Lung (tissue), 12 donors: ENCODE data around the gene ZKSCAN4. TPM values are rescaled to one million over a fixed set of nuclear protein-coding genes. Genes with fewer than 3 reads are reported as not detected.

ENCODE experiments used
- ATAC-seq: fragments of 200-7000 bp; cut with Tn5 transposase; one replicate; pipeline ENCODE4 v1.9.1; 2020; ENCODE audit warnings: moderate number of reproducible peaks; ENCODE audit not compliant: insufficient read depth, low FRiP score
- DNase-seq, 3 donors: peaks; one replicate each; pipeline ENCODE4 v3.0.0-alpha.2; 2013 to 2017
- H3K27ac ChIP-seq, 2 donors: one replicate each; pipeline ENCODE4 v1.5.1; 2013; ENCODE audit warnings: mild to moderate bottlenecking in 2 of 2, moderate library complexity in 2 of 2, control low read depth in 1 of 2, inconsistent platforms in 1 of 2, low read depth in 1 of 2, low read length in 1 of 2
- H3K27me3 ChIP-seq, 3 donors: one replicate each; pipeline ENCODE4 v1.5.1; 2013; ENCODE audit warnings: low read length in 2 of 3; ENCODE audit not compliant: control insufficient read depth in 3 of 3, insufficient read depth in 3 of 3
- H3K36me3 ChIP-seq, 4 donors: one replicate each; pipeline ENCODE4 v1.5.1; 2013; ENCODE audit warnings: low read length in 4 of 4, mild to moderate bottlenecking in 1 of 4, moderate library complexity in 1 of 4; ENCODE audit not compliant: control insufficient read depth in 4 of 4, insufficient read depth in 4 of 4
- H3K4me1 ChIP-seq, 5 donors: one replicate each; pipeline ENCODE4 v1.5.1; 2013; ENCODE audit warnings: low read length in 5 of 5, mild to moderate bottlenecking in 2 of 5, moderate library complexity in 1 of 5; ENCODE audit not compliant: control insufficient read depth in 5 of 5, insufficient read depth in 5 of 5
- H3K4me3 ChIP-seq: one replicate; pipeline ENCODE4 v1.5.1; 2013; ENCODE audit warnings: mild to moderate bottlenecking, control low read depth, moderate library complexity
- H3K9ac ChIP-seq, 2 donors: one replicate each; pipeline ENCODE4 v1.5.1; 2013; ENCODE audit warnings: low read length in 2 of 2, control low read depth in 1 of 2; ENCODE audit not compliant: insufficient read depth in 1 of 2
- H3K9me3 ChIP-seq, 4 donors: one replicate each; pipeline ENCODE4 v1.5.1; 2013; ENCODE audit warnings: low read length in 3 of 4, mild to moderate bottlenecking in 1 of 4, moderate library complexity in 1 of 4; ENCODE audit not compliant: control insufficient read depth in 4 of 4, insufficient read depth in 3 of 4
- CTCF ChIP-seq: IDR thresholded peaks from 2 replicates; pipeline ENCODE4 v1.5.1; 2012; ENCODE audit warnings: mild to moderate bottlenecking; ENCODE audit errors: control extremely low read depth, extremely low read depth
- WGBS, 2 donors: extraction: QIAGEN DNeasy Blood & Tissue Kit; methylation state at CpG; one replicate each; pipeline ENCODE4 v1.1.7; 2013; 5-methylcytosine and 5-hydroxymethylcytosine counted together
- polyA plus RNA-seq, 2 donors: library from polyadenylated mRNA; stranded (reverse); fragments of 200-250 nt; gene quantifications; one replicate each; pipeline ENCODE4 v1.2.1, GENCODE V29; 2013
- total RNA-seq, 2 donors: library from RNA; depleted of rRNA in 1 of 2; stranded (reverse); fragments of >200 nt in 1 of 2; gene quantifications; one replicate each; pipeline ENCODE4 v1.2.1, GENCODE V29; 2014 to 2021
- donor health status: control.
- donor health status: control.
- donor health status: Bipolar disorder and iron deficiency.
- donor health status: healthy.
- donor health status: DM: yes; HTN: yes; CAD: no.

ZKSCAN4 gene
- total and polyA plus RNA-seq, 4 donors, result 2.3 to 8.2 (median 4.2) TPM

GRCh38 chr6:28215425-28215824, 36.6 kb downstream of the ZKSCAN4 start:
- Histone ChIP-seq H3K36me3 (no peaks in the 10 kb centered on the region), H3K9ac (no peak overlapping the region), H3K27me3 (peaks cover 3 to 69% (median 63%) of the 10 kb centered on the region in 3 donors), H3K4me3 (no peak overlapping the region), H3K4me1 (peaks cover 0 to 8% (median 0%) of the 10 kb centered on the region in 5 donors), H3K9me3 (peaks cover 0 to 10% (median 0%) of the 10 kb centered on the region in 4 donors), H3K27ac (no peak overlapping the region)
- 37 to 40% methylated on average over 8 of the region's 8 CpGs for WGBS, 2 donors
- DNase-seq (peak in 1 of 3 donors; percentile 21), ATAC-seq (no peak)
- TF ChIP-seq CTCF, result no peak

GRCh38 chr6:28213213-28213523, 38.9 kb downstream of the ZKSCAN4 start:
- H3K9ac ChIP-seq, result no peak overlapping the region
- TF ChIP-seq CTCF, result no peak
- no peak overlapping the region for H3K27ac ChIP-seq
- H3K27me3 ChIP-seq, result peaks cover 9 to 88% (median 78%) of the 10 kb centered on the region in 3 donors
- 19 to 31% methylated on average over 2 of the region's 2 CpGs for WGBS, 2 donors
- H3K9me3 ChIP-seq, result peaks cover 0 to 13% (median 0%) of the 10 kb centered on the region in 4 donors
- DNase-seq (no peak), ATAC-seq (no peak)
- peaks cover 0 to 7% (median 0%) of the 10 kb centered on the region in 5 donors for H3K4me1 ChIP-seq
- H3K4me3 ChIP-seq, result no peak overlapping the region
- no peaks in the 10 kb centered on the region for H3K36me3 ChIP-seq

- H3K27ac ChIP-seq, result no peak overlapping the region
- ATAC-seq (peak; percentile 66), DNase-seq (peak; percentile 36 to 52 (median 42))
- no peak for TF ChIP-seq CTCF
- peaks cover 0 to 10% (median 0%) of the 10 kb centered on the region in 5 donors for H3K4me1 ChIP-seq
- 1 to 3% methylated on average over 21 of the region's 21 CpGs for WGBS, 2 donors
- H3K27me3 ChIP-seq, result peaks cover 12 to 92% (median 83%) of the 10 kb centered on the region in 3 donors
- H3K9ac ChIP-seq, result no peak overlapping the region
- H3K9me3 ChIP-seq, result peaks cover 0 to 15% (median 0%) of the 10 kb centered on the region in 4 donors
- no peaks in the 10 kb centered on the region for H3K36me3 ChIP-seq
- H3K4me3 ChIP-seq, result no peak overlapping the region
These were observed 39.4 kb downstream of the ZKSCAN4 start for GRCh38 chr6:28212510-28213212.
